Iris pigment epithelial cell (primary cell): Measurements from ENCODE around the gene AUTS2.
"Not testable (repeated sequence)": the region's sequence is repeated elsewhere in the genome, so short reads cannot be mapped to it uniquely, and the experiment has no call there.

Experiments used
- DNase-seq: peaks from one replicate; pipeline ENCODE4 v3.0.0-alpha.2; 2011; ENCODE audit warnings: low read depth

AUTS2 gene

DNA sequence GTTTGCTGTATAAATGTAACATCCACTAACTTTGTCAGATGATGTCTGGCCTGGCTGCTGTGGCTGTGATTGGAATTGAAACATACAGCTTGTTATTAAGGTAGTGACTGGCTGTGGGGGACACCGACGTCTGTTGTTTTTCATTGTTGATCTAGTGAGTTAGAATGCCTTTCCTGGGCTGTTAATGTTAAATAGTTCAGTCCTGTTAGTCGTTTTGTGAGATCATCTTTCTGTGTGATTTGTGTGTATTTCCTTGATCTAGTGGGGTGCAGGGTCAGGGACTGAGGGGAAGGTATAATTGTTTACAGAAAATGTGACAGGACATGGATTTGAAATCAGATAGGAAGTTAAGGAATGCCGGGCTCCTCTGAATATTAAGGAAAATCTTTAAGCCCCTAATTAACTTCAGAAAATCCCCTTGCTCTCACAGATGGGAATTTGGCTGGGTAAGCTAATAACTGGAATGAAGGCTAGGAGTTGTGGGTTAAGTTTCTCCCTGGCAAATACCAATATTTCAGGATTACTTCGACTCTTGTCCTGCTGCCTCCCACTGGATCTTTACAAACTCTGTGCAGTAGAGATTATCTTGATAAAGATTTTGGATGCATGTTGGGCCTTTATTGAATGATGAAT lies 163.1 kb downstream of the AUTS2 start:
- DNase-seq = no peak

DNA sequence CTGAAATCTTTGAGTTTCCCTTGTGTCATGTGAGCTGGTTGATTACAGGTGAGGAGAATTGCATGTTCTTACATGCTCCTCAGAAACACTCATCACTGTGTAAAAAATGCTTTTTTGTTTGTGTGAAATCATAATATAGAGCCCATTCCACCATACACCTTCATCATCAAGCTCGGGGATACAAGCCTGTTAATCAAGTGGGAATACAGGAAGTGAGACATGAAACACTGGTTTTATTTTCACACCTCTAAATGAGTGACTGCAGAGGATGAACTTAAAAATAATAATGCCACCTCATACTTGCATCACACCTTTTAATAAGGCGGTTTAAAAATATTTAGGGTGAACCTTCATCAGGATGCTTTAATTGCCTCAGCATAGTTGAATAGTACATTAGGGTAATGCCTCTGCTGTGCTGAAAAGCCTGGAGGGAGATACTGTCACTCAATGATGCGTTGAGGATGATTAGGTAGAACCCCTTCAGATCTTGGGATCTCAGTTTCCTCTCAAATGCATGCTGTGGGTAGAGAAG lies 164.6 kb downstream of the AUTS2 start:
- DNase-seq = no peak

DNA sequence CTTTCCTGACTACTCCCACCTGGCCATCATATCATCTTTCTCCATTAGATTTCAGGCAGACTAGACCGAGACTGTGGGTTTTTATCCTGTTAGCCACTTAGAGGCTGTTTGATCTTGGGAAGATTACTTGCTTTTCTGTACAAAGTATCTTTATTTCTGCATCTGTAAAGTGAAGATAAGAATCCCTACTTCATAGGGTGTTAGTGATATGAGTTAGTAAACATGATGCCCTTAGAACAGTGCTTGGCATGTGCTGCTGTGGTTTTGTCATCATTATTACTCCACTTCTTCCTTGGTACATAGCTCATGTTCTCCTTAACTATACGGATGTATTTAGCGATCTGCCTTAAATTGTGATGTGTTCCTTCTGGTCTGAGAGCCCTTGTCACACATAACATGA lies 165.2 kb downstream of the AUTS2 start:
- DNase-seq = no peak

DNA sequence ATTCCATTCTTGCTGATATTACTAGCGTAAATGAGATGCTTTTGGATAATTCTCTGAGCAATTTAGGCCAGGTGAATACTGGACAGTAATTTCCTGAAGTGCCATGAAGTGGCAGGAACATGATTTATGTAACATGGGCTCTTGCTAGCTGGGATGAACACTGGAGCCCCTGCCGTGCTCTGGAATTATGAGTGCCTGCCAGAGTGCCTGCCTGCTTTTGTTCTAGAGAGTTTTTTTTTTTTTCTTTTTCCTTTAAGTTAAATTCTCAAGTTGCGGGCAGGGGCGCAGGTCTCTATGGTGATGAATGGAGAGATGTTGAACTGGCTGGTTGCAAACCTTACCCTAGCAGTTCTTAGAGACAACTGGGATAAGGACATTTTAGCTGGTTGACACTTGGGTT lies 165.9 kb downstream of the AUTS2 start:
- DNase-seq = no peak

DNA sequence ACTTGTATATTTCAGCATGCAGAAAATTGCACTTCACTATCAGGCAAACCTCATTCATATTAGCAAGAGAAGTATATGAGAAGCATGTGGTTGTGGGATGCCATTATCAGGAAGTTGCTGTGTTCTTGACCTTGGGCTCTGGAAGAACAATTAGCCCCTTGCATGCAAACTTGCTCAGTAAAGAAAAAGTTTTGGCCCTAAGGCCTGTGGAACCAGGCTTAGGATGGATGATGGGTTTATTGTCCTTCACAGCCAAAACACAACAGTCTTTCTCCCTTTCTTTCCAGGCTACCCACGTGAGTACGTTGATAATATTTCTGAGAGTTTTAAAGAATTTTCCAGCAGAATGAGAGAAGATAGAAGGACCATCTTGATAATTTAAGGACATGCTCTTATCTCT lies 166.4 kb downstream of the AUTS2 start:
- DNase-seq = no peak

DNA sequence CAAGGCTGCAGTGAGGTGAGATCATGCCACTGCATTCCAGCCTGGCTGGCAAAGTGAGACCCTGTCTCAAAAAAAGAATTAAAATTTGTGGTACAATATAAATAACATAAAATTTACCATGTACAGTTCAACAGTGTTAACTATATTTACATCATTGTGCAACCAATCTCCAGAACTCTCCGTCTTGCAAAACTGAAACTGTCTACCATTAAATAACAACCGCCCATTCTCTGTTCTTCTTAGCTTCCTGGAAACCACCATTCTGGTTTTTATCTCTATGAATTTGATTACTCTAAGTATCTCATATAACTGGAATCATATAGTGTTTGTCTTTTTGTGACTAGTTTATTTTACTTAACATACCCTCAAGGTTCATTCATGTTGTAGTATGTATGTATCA lies 167.6 kb downstream of the AUTS2 start:
- no peak for DNase-seq

DNA sequence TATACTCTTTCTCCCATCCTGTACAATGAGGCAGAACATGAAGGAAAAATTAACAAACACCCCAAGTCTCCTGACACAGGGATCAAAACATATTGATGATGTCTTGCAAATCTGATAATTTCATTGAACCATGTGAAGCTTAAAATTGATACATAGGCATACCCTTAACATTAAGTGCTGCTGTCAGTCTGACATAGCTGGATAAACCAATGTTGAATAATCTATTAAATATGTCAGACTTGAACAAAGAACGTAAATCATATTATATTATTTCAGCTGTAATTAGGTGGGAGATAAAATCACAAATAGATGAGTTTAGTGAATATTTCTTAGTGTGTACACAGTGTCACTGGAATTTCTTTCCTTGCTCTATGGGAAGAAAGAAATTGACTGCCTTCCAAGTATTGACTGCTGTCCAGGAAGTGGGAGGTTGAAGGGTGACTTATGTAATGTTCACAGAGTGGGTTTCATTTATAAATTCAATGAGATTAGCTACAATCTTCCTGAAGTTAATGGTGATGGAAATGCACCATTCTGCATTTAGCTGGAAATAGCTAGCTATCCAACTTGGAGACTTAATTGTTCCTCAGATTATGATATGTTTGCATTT lies 170.8 kb downstream of the AUTS2 start:
- no peak for DNase-seq

DNA sequence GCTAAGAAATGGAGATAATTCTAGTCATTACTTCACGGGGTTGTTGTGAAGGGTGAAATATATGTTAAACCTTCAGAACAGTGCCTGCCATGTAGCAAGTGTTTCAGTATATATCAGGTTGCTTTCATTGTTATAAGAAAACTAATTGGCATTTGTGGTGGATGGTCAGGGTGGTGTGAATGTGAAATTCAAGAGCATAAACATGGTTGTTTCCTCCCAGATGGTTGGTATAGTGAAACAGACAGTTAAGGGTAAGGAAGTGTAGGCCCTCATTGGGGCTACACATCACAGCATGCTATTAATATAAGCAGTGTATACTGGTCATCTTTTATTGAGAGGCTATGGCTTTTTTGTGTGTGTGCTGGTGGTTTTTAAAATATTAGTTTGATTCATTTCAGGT lies 171.6 kb downstream of the AUTS2 start:
- no peak for DNase-seq

DNA sequence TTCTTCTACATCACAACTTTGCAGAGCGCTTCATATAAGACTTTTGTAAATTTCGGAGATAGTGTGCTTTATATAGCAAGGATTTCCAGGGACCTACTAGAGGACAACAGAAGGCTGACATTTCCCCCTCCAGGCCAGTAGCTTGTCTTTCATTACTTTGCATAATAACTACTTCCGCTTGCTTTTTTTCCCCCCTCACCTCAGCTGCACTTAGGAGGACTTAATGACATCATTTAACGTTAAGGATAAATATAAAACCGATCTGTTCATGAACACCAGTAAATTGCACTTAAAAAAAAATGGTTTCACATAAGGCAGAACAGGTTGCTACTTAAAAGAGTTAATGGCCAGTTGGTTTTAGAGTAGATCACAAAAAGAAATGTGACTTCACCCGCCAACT lies 172.3 kb downstream of the AUTS2 start:
- no peak for DNase-seq

DNA sequence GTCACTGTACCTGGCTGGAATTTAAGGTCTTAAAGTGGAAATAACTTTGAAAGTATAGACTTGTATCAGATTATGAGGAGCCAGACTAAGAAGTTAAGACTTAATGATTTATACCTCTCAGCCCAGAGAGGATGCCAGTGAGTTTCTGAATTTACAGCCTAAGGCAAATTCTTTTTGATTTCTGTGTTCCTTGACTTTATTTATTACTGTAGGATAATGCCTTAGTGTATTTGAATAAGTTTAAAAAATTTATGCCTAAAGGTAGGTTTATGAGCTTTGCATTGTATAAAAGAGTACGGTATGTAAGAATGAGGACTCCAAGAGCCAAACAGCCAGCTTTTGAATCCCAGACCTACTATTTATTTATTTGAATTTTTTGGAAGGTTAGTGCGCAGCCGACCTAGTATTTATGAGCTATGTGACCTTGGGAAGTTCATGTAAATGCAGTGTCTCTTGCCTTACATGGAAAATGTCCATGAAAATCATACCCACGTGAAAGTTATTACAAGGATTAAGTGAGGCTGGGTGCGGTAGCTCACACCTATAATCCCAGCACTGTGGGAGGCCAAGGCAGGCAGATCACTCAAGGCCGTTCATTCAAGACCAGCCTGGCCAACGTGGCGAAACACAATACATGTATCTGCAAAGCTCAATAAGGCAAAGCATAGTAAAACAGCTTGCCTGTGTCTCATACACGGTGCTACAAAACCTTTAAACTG lies 174.6 kb downstream of the AUTS2 start:
- DNase-seq = no peak

DNA sequence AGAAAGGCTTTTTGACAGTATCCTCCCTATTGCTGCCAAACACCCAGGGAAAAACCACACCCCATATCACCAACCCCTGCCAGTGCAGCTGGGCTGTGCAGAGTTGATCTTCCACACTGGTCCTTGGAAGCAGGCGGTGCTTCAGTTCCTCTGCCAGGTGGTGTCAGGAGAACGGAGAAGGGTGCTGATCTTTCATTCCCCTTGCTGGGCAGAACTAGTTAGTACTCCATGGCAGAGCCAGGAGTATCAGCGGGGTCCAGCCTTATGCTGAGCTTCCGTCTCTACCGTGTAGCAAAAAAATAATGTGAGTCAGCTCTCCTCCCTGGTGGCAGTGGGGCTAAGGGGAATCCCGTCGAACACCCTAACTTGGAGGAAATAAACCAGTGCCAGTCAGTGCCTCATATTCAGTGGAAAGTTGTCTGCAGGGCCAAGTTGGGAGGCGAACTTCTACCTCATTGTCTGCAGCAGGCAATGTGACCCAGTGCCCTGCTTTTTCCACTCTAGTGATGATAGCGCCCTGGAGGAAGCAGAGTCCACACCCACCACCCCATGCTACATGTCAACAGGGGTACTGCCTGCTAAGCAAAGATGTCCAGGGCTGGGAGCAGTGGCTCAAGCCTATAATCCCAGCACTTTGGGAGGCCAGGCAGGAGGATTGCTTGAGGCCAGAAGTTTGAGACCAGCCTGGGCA lies 175.4 kb downstream of the AUTS2 start:
- DNase-seq = no peak

DNA sequence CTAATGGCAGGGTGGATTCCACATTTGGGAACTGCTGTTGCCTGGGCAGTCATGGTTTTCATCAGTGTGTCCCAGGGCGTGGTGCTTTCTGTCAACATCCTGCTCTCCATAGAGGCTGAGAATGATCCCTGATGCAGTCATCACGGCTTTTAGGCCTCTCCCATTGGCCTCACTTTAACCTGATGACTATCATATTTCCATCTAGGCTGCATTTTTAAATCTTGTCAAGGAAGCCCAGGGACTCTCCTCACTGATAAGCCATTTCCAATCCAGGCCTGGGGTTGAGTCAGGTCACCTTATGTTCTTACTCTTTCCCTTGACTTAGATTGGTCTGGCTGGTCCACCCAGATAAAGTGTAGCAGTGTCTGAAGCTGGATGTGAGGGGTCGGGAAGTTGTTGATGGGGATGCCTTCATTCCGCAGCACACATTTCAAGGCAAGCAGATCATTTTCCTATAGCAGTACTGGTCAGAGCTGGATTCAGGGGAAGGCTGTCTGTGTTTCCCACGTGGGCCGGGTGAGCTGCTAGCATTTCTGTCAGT lies 177.0 kb downstream of the AUTS2 start:
- DNase-seq = no peak

DNA sequence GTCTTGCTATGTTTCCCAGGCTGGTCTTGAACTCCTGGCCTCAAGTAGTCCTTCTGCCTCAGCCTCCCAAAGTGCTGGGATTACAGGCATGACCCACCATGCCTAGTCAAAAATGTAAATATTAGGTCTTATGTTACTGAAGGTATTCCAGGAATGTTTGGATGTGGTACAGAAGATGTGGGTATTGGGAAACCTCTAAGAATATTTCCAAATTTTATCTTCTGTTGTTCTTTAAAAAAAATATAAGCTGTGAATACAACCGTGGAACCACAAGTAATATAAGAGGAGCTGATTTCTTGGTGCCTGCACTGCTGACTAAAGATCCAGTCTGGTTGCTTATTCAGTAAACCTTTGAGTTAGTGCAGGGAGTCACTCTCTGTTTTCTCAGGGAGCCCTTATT lies 178.3 kb downstream of the AUTS2 start:
- DNase-seq = peak; percentile 8

DNA sequence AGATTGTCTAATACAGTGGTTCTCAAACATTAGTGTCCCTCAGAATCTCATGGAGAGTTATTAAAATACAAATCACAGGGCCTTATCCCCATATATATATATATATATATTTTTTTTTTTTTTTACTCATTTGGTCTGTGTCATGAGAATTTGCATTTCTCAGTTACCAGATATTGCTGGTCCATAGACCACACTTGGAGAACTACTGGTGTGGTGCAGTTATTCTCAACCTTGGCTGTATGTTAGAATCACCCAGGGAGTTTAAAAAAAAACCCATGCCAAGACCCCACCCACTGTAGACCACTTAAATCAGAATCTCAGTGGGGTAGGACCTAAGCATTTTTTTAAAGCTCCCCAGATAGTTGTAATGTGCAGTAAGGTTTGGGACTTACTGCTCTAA lies 179.9 kb downstream of the AUTS2 start:
- DNase-seq = no peak

DNA sequence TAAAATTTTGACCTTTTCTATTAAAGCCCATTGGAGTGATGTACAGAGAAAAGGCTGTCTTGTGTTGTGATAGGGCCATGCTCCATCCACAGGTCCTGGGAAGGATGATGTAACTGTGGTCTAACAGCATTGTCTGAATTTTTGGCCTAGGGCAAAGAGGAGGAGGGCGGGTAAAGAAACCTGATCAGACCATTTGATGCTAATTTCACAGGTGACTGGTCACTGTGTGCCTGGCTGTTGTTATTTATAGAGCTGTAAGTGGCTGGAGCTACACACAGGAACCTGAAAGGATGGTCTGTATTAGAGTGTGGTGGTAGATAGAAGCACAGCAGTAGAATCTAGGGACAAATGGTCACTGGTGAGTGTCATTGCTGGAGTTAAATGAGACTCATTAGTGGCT lies 182.1 kb downstream of the AUTS2 start:
- no peak for DNase-seq

DNA sequence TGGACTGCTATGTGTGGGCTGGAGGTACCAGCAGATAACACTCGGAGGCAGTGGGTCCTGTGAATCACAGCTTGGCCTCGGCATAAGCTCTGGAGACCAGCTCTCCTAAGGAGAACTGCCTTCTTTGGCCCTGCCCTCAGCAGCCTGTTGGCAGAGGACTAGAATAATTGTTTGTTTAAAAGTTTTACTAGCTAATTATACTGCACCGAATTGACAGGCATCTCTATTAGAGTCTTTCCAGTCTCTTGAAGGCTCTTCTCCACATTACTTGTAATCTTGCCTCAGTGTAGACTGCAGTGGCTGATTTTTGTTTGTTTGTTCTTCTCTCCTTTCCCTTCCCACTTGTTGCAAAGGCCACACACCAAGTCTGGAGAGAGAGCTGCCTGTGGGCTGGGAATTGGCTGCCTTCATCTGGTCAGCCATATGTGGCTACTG lies 183.2 kb downstream of the AUTS2 start:
- DNase-seq = no peak

DNA sequence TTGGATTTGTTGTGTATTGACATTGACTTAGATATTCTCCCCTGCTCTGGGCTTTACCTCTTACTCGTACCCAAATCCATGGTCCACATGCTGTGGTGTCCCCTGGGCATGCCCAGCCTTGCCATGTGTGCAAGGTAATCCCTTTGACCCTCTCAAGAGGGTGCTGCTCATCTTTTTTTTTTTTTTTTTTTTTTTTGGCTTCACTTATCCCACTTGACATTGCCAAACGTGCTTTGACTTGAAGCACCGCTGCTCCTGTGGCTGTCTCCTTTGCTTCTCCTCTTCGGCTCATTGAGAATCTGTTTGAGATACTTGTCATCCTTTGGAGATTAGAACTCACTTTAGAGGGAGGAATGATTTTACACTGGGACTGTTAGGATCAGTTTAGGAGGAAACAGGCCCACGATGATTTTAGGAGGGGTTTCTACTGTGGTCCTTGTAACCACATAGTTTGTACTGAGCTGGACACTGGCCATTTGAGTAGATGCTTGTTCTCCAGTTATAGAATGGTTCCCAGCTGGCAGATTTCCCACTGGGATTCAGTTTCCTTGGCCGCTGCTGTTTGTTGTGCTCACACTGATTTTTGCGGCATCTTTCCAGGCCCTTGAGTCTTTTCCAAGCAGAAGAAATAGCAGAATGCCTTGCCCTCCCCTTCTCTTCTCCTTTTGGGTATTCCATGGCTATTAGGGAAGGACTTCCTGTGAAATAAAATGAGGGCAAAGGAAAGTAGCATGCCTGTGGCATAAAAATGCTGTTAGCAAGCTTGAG lies 184.8 kb downstream of the AUTS2 start:
- DNase-seq = no peak

DNA sequence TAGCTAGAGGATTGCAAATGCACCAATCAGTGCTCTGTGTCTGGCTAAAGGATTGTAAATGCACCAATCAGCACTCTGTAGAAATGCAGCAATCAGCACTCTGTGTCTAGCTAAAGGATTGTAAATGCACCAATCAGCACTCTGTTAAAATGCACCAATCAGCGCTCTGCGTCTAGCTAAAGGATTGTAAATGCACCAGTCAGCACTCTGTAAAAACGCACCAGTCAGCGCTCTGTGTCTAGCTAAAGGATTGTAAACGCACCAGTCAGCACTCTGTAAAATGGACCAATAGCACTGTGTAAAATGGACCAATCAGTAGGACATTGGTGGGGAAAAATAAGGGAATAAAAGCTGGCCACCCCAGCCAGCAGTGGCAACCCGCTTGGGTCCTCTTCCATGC lies 187.9 kb downstream of the AUTS2 start:
- not testable (repeated sequence) for DNase-seq

DNA sequence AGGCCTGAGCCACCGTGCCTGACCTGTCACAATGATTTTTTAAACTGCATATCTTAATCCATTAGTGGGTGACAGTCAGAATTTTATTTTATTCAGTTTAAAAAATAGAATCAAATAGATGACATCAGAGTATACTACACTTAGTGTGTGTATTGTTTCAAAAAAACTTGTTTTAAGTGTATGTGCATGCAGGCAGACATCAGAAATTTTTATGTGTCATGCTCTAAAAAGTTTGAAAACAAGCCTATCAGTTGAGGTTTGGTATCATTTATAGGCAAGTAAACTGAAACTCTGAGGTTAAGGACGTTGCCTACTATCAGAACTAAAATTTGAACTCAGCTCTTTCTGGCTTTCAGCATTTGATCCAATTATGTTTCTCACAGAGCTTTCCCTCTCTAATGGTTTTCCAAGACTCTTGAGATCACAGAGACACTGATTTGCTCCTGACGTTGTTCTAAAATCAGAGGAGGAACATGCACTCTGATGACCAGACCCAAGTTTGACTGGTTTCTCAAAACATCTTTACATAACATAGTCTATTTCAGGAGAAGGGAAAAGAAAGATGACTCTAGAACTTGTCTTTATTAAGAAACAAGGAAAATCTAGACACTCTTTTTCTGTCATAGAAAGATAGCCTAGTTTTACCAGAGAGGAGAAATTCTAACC lies 188.6 kb downstream of the AUTS2 start:
- DNase-seq = no peak

DNA sequence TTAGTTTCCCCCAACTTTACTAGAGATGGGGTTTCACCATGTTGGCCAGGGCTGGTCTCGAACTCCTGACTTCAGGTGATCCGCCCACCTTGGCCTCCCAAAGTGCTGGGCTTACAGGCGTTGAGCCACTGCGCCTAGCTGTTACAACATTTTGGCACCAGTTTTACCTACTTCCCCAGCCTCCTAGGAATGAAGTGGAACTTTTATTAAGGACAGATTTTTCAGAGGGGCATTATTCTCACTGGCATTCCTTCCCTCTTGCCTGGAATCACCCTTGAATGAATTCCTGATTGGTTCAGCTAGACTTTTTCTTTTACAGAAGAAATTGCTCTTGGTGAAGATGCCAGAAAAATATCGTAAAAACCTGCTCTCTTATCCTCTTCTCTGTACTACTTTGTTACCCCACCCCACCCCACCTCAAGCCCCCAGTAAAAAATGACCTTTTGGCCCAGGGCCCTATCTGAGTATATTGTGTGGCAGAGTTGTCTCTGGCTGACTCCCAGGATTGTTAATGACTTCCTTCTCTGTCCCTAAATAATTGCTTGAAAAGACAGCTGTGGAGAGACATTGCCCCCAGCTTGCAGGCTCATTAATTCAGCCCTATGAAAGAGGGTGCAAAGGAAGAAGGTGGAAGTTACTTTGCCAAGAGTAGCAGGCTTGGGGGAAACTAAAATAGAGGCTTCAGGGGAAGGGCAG lies 189.6 kb downstream of the AUTS2 start:
- no peak for DNase-seq

DNA sequence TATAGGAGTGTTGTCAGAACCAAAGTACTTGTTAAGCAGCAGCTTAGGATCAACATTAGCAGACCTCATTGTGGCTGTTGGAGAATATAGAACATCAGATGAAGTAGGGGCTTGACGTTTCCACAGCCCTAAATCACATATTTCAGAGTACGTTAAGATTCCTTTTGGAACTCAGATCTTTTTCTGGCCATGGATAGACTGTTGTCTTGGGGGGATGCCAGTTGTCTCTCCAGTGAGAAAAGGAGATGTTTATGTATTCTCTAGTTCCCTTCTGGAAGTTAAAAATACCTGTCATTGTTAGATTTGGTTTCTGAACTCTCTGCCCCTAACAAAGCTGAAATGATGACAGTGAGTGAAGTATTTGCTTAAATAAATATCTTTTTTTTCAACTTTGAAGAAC lies 191.3 kb downstream of the AUTS2 start:
- no peak for DNase-seq
